ENCODE data around the gene PDCL3.

Gene PDCL3

DNA sequence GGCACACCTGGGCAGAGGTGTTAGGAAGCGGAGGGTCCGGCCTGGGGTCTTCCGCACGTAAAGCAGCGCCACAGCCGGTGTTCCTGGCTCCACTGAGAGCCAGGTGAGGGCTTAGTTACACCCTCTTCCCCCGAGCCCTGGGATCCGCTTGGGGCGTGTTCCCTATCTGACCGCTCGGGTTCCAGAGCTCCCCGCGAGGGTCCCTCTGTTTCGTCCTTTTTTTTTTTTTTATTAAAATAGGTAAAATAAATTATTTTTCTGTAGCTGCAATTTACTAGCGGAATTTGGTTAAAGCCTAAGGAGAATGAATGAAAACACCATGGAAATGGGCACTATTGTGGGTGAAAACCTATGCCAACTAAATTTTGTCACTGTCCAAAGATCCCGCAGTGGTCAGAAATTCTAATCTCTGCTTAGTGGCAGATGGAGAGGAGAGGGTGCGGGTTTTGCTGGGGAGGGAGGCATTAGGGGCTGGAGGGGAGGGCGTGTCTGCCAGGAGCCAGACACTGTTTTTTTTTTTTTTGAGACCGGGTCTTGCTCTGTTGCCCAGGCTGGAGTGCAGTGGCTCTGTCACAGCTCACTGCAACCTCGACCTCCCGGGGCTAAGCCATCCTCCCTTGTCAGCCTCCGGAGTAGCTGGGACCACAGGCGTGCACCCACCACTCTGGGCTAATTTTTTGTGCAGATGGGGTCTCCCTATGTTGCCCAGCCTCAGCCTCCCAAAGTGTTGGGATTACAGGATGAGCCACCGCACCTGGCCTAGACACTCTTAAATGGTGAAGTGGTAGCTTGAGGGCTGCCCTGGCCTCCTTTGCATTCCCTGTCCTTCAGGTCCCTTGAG lies 834 bp downstream of the PDCL3 start:
- no peak for DNase-seq

DNA sequence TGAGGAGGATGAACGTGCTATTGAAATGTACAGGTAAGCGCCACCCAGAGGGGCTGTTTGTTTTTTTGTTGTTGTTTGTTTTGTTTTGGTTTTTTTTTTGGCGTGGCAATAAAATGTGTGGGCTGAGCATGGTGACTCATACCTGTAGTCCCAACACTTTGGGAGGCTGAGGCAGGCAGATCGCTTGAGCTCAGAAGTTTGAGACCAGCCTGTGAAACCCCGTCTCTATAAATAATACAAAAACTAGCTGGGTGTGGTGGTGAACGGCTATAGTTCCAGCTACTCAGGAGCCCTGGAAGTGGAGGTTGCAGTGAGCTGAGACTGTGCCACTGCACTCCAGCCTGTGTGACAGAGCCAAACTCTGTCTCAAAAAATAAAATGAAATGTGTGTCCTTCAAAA lies 6.2 kb downstream of the PDCL3 start:
- DNase-seq, result no peak

DNA sequence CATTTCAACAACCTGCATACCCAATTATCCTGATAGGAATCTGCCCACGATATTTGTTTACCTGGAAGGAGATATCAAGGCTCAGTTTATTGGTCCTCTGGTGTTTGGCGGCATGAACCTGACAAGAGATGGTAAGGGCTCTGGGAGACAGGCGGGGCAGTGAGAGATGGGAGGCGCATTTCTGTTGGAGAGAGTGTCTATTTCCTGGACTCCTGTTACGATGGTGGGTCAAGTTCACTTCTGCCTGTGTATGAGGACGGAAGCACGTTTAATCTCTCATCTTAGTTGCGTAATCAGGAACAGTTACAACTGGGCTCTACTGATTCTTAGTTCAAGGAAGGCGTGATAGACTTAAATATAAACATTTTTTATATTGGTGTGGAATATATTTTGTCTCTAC lies 8.9 kb downstream of the PDCL3 start:
- DNase-seq, result no peak

DNA sequence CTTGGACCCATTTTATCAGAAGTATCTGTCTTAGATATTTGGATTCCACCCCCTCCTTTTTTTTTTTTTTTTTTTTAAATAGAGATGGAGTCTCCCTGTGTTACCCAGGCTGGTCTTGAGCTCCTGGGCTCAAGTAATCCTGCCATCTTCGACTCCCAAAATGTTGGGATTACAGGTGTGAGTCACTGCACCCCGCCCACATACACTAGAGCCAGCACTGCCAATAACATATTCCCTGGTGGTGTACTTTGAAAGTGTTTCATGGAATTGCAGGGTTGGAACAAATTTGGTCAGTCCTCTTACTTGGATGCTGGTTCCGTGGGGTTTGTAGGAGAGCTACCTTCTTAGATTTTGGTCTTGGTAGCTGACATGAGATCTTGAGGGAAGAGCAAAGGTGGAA lies 15.0 kb downstream of the PDCL3 start:
- no peak for DNase-seq

DNA sequence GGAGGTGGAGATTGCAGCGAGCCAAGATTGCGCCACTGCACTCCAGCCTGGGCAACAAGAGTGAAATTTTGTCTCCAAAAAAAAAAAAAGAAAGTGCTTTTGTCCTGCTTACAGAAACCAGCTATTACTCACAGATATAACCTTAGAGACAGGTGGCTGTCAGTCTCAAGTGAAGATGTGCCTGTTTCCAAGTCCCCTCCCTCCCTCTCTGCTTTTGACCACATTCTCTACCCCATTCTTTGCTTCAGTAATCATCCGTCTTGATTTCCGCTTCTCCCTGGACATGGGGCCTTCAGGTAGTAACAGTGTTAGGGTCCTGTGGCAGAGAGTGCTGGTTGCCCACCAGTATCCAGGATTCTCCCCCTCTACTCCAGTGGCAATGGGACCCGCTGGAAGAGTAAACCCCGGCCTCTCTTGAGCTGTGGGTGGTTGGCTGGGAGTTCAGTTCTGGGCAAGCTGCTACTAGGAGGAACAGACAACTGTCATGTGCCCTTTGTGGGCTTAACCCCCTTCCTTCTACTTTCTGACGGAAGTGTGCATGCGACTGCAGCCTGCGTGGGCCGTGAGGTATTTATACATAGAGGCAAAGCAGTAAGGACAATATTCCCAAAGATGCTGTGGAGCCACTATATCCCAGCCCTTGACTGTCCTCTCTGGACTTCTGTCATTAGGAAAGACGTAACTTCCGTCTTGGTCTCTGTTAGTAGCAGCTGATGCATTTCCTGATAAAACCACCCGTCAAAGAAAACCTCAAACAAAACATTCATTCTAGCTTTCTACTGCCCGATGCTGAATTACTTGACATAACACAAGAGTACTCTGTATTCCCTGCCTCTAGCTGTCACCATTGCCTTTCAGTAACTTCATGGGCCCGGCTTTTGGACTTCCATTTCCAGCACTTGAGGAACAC lies 17.8 kb downstream of the PDCL3 start:
- peak in 2 of 4 experiments; percentile 15 to 32 for DNase-seq

DNA sequence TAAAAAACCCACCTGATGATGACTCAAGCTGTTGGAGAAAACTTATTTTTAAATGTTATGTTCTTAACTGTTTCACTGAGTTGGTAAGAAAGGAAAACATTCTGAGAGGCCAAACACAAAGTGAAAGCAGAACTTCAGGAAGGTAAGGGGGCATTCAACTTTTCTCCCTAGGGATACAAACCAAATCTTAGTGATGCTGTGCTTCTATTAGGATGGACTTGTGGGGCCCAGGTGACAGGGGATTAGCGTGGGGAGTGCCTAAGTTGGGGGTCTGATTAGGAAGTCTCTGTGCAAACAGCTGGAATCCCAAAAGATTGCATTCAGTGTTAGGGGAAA lies 18.5 kb downstream of the PDCL3 start:
- no peak for DNase-seq

DNA sequence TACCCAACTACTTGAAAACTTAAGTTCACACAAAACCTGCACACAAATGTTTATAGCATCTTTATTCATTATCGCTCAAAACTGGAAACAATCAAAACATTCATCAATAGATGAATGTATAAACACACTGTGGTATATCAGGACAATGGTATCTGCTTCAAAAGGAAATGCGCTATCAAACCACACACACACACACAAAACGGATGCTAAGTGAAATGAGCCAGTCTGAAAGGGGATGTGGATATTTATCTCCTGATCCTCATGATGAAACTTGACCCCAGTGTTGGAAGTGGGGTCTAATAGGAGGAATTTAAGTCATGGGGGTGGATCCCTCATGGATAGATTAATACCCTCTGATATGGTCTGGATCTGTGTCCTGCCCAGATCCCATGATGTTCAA lies 22.0 kb downstream of the PDCL3 start:
- DNase-seq, result no peak

DNA sequence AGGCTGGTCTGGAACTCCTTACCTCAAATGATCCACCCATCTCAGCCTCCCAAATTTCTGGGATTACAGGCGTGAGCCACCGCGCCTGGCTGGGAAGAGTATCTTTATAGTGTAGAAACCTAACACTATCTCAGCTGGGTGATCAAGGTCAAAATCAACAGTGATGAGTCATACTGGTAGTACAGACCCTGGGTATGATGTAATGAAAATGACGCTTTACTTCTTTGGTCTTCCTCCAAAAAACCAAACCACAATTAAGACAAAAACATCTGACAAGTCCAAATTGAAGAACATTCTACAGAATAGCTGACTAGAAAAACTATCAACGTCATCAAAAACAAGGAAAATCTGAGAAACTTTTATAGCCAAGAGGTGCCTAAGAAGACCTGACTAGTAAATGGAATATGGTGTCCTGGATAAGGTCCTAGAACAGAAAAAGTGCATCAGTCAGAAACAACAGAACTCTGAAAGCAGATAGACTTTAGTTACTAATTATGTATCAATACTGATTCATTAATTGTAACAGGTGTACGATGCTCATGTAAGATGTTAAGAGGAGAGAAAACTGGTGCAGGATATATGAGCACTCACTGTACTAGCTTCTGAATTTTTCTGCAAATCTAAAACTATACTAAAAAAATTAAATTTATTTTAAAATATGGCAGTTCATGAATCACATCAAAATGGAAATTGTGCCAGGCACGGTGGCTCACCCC lies 25.4 kb downstream of the PDCL3 start:
- DNase-seq, result no peak

DNA sequence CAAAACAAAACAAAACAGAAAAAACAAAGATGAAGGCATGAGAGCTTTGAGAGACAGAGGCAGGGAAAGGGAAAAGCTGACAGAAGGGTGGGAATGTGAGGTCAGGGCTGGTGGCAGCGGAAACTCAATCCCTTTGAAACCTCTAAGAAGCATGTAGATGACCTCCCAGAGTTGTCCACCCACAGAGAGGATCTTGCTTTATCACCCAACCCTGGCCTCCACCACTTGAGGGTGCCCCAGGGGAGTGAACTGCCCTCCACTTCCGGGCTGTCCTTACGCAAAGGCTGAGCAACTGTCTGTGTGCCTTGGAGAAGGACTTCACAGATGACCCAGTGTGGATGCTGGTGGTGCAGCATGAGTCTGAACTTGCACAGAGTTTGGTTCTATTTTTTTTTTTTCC lies 26.7 kb downstream of the PDCL3 start:
- no peak for DNase-seq

DNA sequence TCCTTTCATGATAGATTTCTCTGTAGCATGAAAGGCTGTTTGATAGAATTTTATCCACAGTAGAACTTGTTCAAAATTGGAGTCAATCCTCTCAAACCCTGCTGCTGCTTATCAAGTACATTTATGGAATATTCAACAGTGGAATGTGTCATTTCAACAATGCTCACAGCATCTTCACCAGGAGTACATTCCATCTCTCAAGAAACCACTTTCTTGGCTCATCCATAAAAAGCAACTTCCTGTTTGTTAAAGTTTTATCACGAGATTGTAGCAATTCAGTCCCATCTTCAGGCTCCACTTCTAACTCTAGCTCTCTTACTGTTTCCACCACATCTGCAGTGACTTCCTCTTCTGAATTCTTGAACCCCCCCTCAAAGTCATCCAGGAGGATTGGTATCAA lies 29.4 kb downstream of the PDCL3 start:
- no peak for DNase-seq

DNA sequence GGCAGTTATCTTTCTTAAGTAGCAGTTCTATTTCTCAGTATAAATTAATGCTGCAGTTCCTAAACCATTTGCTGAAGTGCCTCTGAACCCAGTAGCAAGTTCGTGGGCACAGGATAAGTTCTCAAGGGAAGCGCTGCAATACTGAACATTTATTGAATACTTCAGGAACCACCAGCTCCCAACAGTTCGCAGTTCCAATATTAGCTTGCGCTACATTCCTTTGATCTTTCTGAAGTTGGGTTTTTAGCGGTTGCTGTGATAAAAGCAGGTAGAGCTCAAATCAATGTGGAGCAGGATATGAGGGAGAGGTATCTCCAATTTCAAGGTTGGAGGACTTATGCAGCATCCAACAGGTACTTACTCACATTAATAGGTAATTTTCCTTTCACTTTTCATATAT lies 33.7 kb downstream of the PDCL3 start:
- no peak for DNase-seq

DNA sequence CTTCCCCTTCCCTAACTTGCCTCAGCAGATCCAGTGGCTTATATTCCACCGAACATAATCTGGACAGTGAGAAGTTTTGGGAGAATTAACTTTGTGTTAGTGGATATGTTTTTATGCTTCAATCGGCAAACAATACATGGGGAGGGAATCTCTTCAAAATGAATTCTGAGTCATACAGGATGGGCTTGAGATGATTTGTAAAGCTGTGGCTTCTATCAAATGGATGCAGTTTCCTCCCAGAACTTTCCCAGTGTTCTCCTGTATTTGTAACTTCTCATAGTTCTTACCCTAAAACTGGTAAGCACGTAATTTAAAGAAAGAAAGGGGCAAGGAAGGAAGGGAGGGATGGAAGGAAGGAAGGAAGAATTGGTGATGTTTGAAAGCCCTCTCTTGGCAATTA lies 36.8 kb downstream of the PDCL3 start:
- no peak for DNase-seq

DNA sequence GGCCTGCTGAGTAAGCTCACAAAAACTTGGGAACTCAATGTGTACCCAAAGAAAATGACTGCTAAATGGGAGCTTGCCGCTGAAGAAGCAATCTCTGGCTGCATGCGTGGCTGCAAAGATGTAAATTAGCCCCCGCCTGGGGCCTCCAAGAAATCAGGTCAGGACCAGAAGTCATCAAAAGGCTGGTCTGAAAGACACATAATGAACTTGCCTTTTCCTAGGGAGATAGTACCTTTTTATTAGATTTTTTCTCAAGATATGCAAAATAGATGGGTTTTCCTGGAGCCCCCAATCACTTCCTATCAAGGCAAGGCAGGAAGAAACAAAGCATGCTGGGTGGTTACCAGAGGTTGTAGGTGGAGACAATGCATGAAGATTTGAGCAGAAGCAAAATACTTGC lies 38.9 kb downstream of the PDCL3 start:
- DNase-seq, result no peak

DNA sequence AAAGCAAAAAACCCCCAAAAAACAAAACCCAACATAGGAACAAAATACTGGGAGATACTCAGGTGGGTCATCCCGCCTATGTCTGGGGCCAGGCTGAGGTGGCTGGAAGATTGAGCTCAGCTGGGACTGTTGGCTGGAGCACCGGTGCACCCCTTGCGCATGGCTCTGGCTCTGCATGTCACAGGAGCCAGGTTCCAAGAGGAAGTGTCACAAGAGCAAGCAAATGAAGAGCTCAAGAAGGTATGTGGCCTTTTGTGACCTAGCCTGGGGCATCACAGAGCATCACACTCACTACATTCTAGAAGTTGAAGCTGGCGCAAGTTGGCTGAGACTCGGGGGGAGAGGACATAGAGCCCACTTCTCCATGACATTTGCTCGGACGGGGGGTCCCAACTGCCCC lies 40.6 kb downstream of the PDCL3 start:
- DNase-seq, result no peak

DNA sequence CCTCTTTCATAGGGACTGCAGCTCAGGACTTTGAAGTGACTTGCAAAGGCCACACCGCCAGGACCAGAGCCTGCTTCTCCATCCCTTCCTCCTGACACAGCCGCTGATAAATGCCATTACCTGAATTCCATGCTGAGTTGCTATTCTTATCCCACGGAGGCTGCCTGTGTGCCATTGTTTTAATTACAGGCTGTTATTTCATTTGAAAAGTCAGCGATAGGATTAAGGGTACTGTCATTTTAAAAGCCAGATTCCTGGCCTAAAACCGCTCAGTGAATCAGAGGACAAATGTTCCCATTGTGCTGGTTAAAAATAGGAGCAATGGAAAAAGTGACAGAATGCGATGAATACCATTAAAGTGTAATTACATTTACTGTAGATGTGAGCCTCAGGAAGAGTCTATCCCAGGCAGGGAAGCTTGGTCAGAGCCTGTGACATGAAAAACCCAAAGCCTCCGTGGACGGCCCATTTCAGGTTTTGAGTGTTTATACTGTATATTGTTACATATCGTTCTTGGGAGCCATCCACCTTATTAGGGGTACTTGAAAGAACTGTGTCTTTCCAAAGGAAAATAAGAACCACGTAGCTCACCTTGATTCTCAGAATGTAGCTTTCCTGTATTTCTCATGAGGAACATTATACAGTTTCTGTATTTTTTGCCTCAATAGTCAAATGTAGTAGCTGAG lies 41.3 kb downstream of the PDCL3 start:
- no peak for DNase-seq

DNA sequence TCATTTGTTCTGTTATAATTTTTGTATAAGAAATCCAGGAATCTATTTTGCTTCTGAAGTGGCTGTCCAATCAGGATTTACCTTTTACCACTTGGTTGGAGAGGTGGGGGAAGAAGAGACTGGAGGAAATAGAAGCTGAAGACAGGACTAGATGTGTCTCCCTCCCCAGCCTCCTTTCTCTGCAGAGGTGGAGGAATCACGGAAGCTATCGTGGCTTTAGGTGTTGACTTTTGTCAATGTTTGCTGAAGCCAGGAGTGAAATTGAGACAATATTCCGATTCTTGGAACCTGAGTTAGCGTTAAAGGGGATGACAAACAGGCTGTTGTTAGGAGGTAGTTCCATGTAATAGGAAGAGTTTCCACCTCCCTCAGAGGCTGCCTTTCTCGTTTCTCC lies 43.5 kb downstream of the PDCL3 start:
- no peak for DNase-seq

DNA sequence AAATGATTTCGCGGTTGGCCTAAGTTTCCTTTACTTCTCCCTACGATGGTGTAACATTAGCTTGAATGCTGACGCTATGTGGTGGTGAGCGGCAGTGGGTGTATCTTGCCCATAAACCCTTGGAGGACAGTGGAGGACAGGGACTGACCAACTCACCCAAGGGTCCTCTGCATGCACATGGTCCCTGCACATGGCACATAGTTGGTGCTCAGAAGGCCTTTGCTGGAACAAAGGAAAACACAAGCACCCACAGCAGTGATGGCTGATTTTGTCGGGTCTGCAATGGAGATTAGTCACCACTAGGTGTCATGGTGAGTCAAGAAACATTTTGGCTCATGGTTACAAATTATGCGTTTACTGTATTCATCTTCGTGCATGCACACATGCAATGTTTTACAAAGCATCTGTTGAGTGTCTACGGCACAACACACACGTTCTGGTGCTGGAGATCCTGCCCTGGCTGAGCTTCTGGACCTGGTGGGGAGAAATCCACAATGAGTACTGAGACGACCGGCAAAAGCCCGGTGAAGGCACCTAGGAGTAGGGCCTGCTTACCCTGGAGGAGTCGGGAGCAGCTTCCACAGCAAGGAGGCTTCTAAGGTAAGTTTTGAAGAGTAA lies 44.0 kb downstream of the PDCL3 start:
- DNase-seq, result no peak

DNA sequence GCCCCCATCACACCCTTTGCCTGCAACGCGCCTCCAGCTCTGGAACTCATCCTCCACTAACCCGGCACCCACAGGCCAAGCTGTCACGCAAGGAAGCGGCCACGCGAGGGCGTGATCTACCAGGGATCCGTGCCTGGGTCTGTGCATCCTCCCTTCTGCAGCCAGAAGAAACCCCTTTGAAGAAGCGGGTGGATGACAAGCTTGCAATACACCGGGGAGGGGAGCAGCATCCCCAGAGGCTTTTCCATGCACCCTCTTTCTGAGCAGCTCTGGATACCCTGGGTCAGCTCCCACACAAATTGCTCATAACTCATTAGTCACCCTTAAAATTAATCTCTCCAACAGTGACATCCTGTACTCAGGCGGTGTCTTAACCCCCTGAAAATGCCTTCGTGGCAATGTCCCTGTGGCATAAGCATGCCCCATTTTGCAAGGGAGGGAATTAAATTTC lies 47.6 kb downstream of the PDCL3 start:
- peak; percentile 11 to 81 (median 70) for DNase-seq

DNA sequence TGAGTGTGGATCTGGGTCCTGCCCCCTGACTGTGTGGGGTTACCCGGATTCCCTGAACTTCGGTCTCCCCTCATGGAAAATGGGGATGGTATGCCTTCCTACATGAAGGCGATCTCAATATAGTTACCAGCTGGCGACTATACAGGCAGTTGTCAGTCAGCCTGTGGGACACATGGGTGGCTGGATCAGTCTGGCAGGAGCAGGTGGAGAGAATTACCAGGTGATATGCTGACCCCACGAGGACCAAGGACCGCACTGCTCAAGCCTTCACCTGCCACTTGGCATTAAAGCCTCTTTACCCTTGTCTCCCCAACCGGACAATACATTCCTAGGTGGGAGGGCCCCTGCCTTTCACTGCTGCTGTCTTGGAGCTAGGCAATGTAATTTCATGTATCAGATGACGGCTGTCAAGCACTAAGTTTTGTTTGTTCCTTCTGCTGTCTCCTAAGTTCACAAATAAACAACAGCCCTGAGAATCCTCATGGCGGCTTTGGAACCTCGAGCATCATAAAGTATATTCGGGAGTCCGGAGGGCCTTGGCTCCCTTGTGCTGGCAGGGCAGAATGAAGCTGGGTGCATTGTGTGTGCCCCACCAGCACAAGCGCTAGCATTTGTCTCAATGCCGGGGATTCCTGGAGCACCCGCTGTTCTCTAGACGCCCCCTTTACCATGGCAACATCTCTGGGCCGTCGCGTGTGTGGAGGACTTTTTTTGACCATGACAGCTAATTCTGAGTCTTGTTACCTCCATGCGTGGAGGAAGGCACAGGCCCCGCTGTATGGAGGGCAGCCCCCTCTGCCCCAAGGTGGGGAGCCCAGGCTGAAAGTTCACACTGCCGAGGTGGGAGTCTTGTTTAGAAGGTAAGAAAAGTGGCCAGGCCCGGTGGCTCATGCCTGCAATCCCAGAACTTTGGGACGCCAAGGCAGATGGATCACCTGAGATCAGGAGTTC lies 48.6 kb downstream of the PDCL3 start:
- no peak for DNase-seq

DNA sequence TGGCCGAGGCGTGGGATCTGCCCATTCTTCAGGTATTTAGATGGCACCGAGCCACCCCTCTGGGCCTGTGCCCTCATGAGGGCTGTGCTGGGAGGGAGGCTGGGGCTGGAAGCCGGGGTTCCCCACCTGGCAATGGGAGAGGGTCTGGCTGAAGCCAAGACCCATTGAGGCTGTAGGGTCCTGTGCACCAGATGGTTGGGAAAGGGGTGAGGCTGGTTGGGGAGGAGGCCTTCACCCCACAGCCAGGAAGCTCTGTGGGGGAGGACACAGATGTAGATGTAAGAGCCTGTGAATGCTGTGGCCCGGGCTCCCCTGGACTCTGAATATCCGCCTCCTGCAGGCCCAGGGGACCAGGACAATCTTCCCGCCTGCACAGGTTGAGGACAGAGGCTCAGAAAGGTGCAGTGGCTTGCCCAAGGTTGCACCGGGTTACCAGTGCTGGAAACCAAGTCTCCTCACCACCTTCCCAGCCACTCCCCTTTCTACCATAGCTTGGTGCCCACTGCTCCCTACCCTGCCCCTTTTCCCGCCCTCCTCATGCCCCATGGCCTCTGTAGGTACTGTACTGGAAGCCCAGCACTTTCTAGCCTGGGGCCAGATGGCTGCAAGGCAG lies 49.7 kb downstream of the PDCL3 start:
- no peak for DNase-seq

DNA sequence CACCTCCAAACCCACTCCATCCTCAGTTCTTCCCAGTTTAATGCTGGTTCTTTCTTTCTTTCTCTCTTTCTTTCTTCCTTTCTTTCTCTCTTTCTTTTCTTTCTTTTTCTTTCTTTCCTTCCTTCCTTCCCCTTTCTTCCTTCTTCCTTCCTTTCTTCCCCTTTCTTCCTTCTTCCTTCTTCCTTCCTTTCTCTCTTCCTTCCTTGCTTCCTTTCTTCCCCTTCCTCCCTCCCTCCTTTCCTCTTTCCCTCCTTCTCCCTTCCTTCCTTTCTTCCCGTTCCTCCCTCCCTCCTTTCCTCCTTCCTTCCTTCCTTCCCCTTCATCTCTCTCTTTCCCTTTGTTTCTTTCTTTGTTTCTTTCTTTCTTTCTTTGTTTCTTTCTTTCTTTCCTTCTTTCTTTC lies 50.9 kb downstream of the PDCL3 start:
- no peak for DNase-seq
